ENCODE results near the gene IGSF3.
"Not testable (repeated sequence)": the region's sequence is repeated elsewhere in the genome, so short reads cannot be mapped to it uniquely, and the experiment has no call there.

GRCh38 chr1:116631996-116632925 is 35.3 kb downstream of the IGSF3 start:
- not testable (repeated sequence) for TF ChIP-seq POLR2A, CTCF (IDR thresholded peaks at IDR 0.05)
